ENCODE data around the gene VPS18.

DNA sequence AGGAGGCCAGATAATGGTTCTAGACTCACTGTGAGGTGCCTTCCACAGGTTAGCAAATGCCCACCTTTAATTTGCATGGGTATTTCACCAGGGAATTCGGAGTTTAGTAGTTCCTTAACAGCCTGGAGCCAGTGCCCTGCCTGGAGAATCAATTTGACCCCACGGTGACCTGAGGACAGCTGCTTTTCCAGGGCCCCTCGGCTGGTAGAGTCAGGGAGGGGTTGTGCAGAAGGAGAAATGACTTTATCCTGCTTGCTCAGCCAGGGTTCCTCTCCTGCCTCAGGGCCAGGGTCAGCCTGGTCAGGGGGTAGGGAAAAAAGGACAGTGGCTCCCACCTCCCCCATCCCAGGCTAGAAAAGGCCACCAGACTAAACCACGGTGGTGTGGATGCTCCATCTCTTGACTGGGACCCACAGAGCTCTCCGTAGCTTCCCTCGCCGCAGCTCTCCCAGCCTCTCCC is 46.8 kb downstream of the VPS18 start:
- TF ChIP-seq CTCF (IDR thresholded peaks at IDR 0.05; ENCODE audit: poor library complexity, severe bottlenecking) (no peak), TAF1 (IDR thresholded peaks at IDR 0.05; ENCODE audit: low read depth) (no peak), EZH2 (IDR thresholded peaks at IDR 0.05; ENCODE audit: borderline replicate concordance, insufficient read depth, low read length, poor library complexity, severe bottlenecking) (no peak), POLR2AphosphoS5 (IDR thresholded peaks at IDR 0.05) (no peak)

Measured in neural cell (in vitro differentiated cells).